Measurements from ENCODE around the gene IL17RE. TPM values are rescaled to one million over a fixed set of nuclear protein-coding genes. Genes with fewer than 3 reads are reported as not detected.

The IL17RE gene
- total and polyA plus RNA-seq, 9 of the 15 experiments (the other 6 are each of a cell fraction or from before 2014, with no cell fraction given), result 0.32 to 1.9 (median 0.51) TPM; not detected in 4

DNA sequence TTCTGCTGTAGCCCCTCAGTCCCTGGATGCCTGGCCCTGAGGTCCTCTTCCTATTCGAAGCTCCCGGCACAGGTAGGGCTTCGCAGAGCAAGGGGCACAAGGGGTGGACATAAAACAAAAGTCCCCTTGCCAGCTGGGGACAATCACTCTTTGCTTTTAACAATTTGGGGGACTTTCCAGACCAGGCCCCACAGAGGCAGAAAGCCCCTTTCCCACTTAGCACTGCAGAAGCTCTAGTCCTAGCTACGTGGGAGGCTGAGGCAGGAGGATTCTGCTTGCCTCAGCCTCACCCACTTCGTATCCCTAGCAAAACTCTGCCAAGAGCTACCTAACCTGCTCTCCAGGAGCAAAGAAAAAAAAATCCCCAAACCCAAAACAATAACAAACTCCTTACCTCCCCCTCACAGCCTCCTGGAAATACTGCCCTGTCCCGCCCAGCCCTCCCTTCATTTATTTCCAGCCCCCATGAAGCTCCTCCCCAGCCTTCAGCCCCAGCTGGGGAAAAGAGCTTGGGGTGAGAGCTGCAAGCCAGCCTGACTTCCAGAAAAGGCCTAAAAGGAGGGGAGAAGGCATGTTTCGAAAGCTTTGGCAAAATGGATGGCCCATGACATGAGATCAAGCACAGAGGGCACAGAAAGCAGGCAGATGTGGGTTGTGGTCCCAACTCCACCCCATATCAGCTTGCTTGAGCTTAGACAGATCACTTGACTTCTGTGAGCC is 22.7 kb upstream of the IL17RE start, which contains the start of gene CIDEC:
Gene CIDEC, minus strand, starts transcription at position 424 of the 720 bp plus-strand sequence. CDS start 1,767 bp downstream, outside the sequence.
- Histone ChIP-seq H3K27ac (ENCODE audit: extremely low read depth, low read depth, low read length) (no peak within 1 kb of the TSS), H4K20me1 (replicated peaks; ENCODE audit: control insufficient read depth, insufficient read depth, low read length) (no peaks in the 10 kb centered on the region), H3K36me3 (ENCODE audit: control insufficient read depth, insufficient read depth, low read length) (no peaks in the 10 kb centered on the region), H3K9ac (ENCODE audit: insufficient read depth in 1 of 2, low read depth in 2 of 2, low read length in 2 of 2) (peak within 1 kb of the TSS in 1 of 2 experiments; percentile 66; a peak in 2 of 4 replicates), H3K4me3 (no peak within 1 kb of the TSS), H3K79me2 (ENCODE audit: control insufficient read depth, insufficient read depth, low read length) (no peaks in the 10 kb centered on the region), H3K9me1 (ENCODE audit: control insufficient read depth, insufficient read depth, low read length) (no peaks in the 10 kb centered on the region), H3K9me3 (replicated peaks; ENCODE audit: control insufficient read depth, insufficient read depth, low read depth, low read length) (no peaks in the 10 kb centered on the region), H2AFZ (ENCODE audit: low read depth, low read length) (peak within 1 kb of the TSS; percentile 89), H3K4me1 (replicated peaks in 1 of 2; ENCODE audit: control insufficient read depth in 2 of 2, insufficient read depth in 2 of 2, low read length in 2 of 2) (peaks cover 15 to 25% of the 10 kb centered on the region in 2 experiments), H3K4me2 (ENCODE audit: insufficient read depth, low read length) (peak within 1 kb of the TSS; percentile 20), H3K27me3 (ENCODE audit: control insufficient read depth in 2 of 2, insufficient read depth in 2 of 2, low read length in 2 of 2) (no peaks in the 10 kb centered on the region)
- 62% methylated on average over 7 of the region's 7 CpGs for WGBS (ENCODE audit: insufficient coverage, low coverage, missing lambda C conversion rate)
- ATAC-seq (peak; percentile 28), DNase-seq (ENCODE audit: extremely low read depth in 1 of 4, low spot score in 3 of 4) (peak in 2 of 4 experiments; percentile 46 to 58), FAIRE-seq (no peak)
- in situ Hi-C loops (cut with MboI), result no loop called here
- TF ChIP-seq TBP (optimal IDR thresholded peaks at IDR 0.05; ENCODE audit: low read depth, low read length), result no peak
- TF ChIP-seq, protein P1, sequence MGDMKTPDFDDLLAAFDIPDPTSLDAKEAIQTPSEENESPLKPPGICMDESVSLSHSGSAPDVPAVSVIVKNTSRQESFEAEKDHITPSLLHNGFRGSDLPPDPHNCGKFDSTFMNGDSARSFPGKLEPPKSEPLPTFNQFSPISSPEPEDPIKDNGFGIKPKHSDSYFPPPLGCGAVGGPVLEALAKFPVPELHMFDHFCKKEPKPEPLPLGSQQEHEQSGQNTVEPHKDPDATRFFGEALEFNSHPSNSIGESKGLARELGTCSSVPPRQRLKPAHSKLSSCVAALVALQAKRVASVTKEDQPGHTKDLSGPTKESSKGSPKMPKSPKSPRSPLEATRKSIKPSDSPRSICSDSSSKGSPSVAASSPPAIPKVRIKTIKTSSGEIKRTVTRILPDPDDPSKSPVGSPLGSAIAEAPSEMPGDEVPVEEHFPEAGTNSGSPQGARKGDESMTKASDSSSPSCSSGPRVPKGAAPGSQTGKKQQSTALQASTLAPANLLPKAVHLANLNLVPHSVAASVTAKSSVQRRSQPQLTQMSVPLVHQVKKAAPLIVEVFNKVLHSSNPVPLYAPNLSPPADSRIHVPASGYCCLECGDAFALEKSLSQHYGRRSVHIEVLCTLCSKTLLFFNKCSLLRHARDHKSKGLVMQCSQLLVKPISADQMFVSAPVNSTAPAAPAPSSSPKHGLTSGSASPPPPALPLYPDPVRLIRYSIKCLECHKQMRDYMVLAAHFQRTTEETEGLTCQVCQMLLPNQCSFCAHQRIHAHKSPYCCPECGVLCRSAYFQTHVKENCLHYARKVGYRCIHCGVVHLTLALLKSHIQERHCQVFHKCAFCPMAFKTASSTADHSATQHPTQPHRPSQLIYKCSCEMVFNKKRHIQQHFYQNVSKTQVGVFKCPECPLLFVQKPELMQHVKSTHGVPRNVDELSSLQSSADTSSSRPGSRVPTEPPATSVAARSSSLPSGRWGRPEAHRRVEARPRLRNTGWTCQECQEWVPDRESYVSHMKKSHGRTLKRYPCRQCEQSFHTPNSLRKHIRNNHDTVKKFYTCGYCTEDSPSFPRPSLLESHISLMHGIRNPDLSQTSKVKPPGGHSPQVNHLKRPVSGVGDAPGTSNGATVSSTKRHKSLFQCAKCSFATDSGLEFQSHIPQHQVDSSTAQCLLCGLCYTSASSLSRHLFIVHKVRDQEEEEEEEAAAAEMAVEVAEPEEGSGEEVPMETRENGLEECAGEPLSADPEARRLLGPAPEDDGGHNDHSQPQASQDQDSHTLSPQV (IDR thresholded peaks at IDR 0.05), result no peak
- TF ChIP-seq, protein P2, sequence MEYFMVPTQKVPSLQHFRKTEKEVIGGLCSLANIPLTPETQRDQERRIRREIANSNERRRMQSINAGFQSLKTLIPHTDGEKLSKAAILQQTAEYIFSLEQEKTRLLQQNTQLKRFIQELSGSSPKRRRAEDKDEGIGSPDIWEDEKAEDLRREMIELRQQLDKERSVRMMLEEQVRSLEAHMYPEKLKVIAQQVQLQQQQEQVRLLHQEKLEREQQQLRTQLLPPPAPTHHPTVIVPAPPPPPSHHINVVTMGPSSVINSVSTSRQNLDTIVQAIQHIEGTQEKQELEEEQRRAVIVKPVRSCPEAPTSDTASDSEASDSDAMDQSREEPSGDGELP (CRISPR knock-in tag; IDR thresholded peaks at IDR 0.05; ENCODE audit: borderline replicate concordance), result peak; percentile 25; the same call in 1 of the 2 replicates
- TF ChIP-seq, protein P3, sequence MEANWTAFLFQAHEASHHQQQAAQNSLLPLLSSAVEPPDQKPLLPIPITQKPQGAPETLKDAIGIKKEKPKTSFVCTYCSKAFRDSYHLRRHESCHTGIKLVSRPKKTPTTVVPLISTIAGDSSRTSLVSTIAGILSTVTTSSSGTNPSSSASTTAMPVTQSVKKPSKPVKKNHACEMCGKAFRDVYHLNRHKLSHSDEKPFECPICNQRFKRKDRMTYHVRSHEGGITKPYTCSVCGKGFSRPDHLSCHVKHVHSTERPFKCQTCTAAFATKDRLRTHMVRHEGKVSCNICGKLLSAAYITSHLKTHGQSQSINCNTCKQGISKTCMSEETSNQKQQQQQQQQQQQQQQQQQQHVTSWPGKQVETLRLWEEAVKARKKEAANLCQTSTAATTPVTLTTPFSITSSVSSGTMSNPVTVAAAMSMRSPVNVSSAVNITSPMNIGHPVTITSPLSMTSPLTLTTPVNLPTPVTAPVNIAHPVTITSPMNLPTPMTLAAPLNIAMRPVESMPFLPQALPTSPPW (CRISPR knock-in tag; IDR thresholded peaks at IDR 0.05), result peak; percentile 22; the same call in 1 of the 2 replicates
- TF ChIP-seq ZNF384 (IDR thresholded peaks at IDR 0.05; ENCODE audit: low read depth, low read length), result peak; percentile 43; the same call in 1 of the 2 replicates
- TF ChIP-seq, protein P4, sequence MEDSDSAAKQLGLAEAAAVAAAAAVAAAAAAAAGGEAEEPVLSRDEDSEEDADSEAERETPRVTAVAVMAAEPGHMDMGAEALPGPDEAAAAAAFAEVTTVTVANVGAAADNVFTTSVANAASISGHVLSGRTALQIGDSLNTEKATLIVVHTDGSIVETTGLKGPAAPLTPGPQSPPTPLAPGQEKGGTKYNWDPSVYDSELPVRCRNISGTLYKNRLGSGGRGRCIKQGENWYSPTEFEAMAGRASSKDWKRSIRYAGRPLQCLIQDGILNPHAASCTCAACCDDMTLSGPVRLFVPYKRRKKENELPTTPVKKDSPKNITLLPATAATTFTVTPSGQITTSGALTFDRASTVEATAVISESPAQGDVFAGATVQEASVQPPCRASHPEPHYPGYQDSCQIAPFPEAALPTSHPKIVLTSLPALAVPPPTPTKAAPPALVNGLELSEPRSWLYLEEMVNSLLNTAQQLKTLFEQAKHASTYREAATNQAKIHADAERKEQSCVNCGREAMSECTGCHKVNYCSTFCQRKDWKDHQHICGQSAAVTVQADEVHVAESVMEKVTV (CRISPR knock-in tag; IDR thresholded peaks at IDR 0.05), result no peak
- BruUV-seq (replicated peaks), result no TSS peak
- intact Hi-C loops (cut with micrococcal nuclease), result no loop called here
- ChIA-PET CTCF (ENCODE audit: low intra/inter-chr PET ratio) (no interaction called here), POLR2A (interaction anchor here (0.6 to 1.7 kb wide), 7 partner anchors 10 to 104 kb away, joined by 3 to 7 read pairs (median 4); partner anchors contain the start of gene JAGN1)

All from K562 (cell line).